A673 (cell line): ENCODE data around the gene UBE2Q1. TPM values are rescaled to one million over a fixed set of nuclear protein-coding genes. Genes with fewer than 3 reads are reported as not detected.

Experiments
- BruUV-seq: library from RNA; stranded (reverse); fragments of 400-500 nt; replicated peaks from 2 replicates; lab custom pipeline; 2021; lab: Mats Ljungman, UMichigan
- CTCF ChIA-PET: fragments of 300-600 bp; sonication (Branson Sonifier 250); formaldehyde crosslinking; loops from one replicate; lab custom pipeline; 2022; ENCODE audit warnings: antibody characterized with exemption; lab: Charles Lee
- POLR2A ChIA-PET: fragments of 300-600 bp; sonication (Branson Sonifier 250); formaldehyde crosslinking; loops from one replicate; lab custom pipeline; 2022; ENCODE audit warnings: antibody characterized with exemption; ENCODE audit not compliant: low non-redundant PET; lab: Charles Lee
- DNase-seq: peaks from one replicate; pipeline ENCODE4 v3.0.0-alpha.2; 2015; ENCODE audit warnings: low spot score
- H3K27ac ChIP-seq: fragments of 200-600 bp; sonication (generic); 2 replicates; pipeline ENCODE4 v1.5.1; 2016; ENCODE audit warnings: mixed run types, low read depth, mild to moderate bottlenecking, mixed read lengths, antibody characterized with exemption, low read length; ENCODE audit not compliant: poor library complexity, severe bottlenecking
- H3K27me3 ChIP-seq: fragments of 200-600 bp; sonication (generic); replicated peaks from 2 replicates; pipeline ENCODE4 v1.6.1; 2017; ENCODE audit warnings: mixed run types, low read depth, mild to moderate bottlenecking, mixed read lengths, antibody characterized with exemption, low read length; ENCODE audit not compliant: insufficient read depth, poor library complexity
- H3K36me3 ChIP-seq: fragments of 200-600 bp; sonication (generic); 2 replicates; pipeline ENCODE4 v1.6.1; 2016; ENCODE audit warnings: mixed run types, mild to moderate bottlenecking, mixed read lengths, antibody characterized with exemption, low read length; ENCODE audit not compliant: insufficient read depth, poor library complexity, severe bottlenecking
- H3K4me1 ChIP-seq: fragments of 200-600 bp; sonication (generic); 2 replicates; pipeline ENCODE4 v1.6.1; 2017; ENCODE audit warnings: mixed run types, mild to moderate bottlenecking, mixed read lengths, antibody characterized with exemption, low read length; ENCODE audit not compliant: insufficient read depth, poor library complexity, severe bottlenecking
- H3K4me3 ChIP-seq: fragments of 200-600 bp; sonication (generic); 2 replicates; pipeline ENCODE4 v1.5.1; 2016; ENCODE audit warnings: low read depth, mixed run types, mild to moderate bottlenecking, mixed read lengths, low read length; ENCODE audit not compliant: poor library complexity, severe bottlenecking
- H3K9me3 ChIP-seq: fragments of 200-600 bp; sonication (generic); 2 replicates; pipeline ENCODE4 v1.6.1; 2016; ENCODE audit warnings: mixed run types, low read depth, mild to moderate bottlenecking, mixed read lengths, antibody characterized with exemption, low read length; ENCODE audit not compliant: poor library complexity, severe bottlenecking
- EZH2 ChIP-seq: fragments of 200-600 bp; sonication (generic); IDR thresholded peaks from 2 replicates; pipeline ENCODE4 v1.6.1; 2017; ENCODE audit warnings: borderline replicate concordance, low read depth, mild to moderate bottlenecking, mixed read lengths, antibody characterized with exemption, low read length; ENCODE audit not compliant: poor library complexity, severe bottlenecking
- intact Hi-C: fragments of 100-400 bp; cut with micrococcal nuclease; formaldehyde crosslinking; loops from one replicate; pipeline ENCODE4 v1.10.0; 2022; ENCODE audit not compliant: unreplicated experiment
- total RNA-seq: library from RNA; stranded (reverse); gene quantifications from 2 replicates; pipeline ENCODE4 v1.2.3, GENCODE V29; 2021
- TF ChIP-seq, protein P1 (sequence below): fragments of 300-800, 200-600 bp; sonication (generic); conservative IDR thresholded peaks from 2 replicates; pipeline ENCODE4 v1.5.1; 2017; ENCODE audit warnings: low read depth, mild to moderate bottlenecking, antibody characterized with exemption, low read length, moderate library complexity, mixed read lengths

Gene UBE2Q1
- total RNA-seq, 1 experiment from 2014 or later, result 84.5 TPM

GRCh38 chr1:154594811-154595210 lies 36.3 kb upstream of the UBE2Q1 start:
- TF ChIP-seq EZH2, result no peak
- TF ChIP-seq, protein P1, sequence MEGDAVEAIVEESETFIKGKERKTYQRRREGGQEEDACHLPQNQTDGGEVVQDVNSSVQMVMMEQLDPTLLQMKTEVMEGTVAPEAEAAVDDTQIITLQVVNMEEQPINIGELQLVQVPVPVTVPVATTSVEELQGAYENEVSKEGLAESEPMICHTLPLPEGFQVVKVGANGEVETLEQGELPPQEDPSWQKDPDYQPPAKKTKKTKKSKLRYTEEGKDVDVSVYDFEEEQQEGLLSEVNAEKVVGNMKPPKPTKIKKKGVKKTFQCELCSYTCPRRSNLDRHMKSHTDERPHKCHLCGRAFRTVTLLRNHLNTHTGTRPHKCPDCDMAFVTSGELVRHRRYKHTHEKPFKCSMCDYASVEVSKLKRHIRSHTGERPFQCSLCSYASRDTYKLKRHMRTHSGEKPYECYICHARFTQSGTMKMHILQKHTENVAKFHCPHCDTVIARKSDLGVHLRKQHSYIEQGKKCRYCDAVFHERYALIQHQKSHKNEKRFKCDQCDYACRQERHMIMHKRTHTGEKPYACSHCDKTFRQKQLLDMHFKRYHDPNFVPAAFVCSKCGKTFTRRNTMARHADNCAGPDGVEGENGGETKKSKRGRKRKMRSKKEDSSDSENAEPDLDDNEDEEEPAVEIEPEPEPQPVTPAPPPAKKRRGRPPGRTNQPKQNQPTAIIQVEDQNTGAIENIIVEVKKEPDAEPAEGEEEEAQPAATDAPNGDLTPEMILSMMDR, result no peak
- intact Hi-C loops, result no loop called here
- CTCF ChIA-PET, result no interaction called here
- no TSS peak for BruUV-seq
- Histone ChIP-seq H3K9me3 (no peaks in the 10 kb centered on the region), H3K27me3 (no peaks in the 10 kb centered on the region), H3K36me3 (peaks cover 87% of the 10 kb centered on the region), H3K4me3 (no peak overlapping the region), H3K27ac (no peak overlapping the region), H3K4me1 (no peaks in the 10 kb centered on the region)
- DNase-seq, result no peak
- POLR2A ChIA-PET, result no interaction called here

GRCh38 chr1:154593390-154593789 lies 34.9 kb upstream of the UBE2Q1 start:
- ChIA-PET POLR2A (no interaction called here), CTCF (no interaction called here)
- peaks cover 96% of the 10 kb centered on the region for H3K36me3 ChIP-seq
- H3K4me3 ChIP-seq, result no peak overlapping the region
- no peaks in the 10 kb centered on the region for H3K27me3 ChIP-seq
- no peaks in the 10 kb centered on the region for H3K4me1 ChIP-seq
- TF ChIP-seq EZH2, result no peak
- TF ChIP-seq, protein P1, result no peak
- BruUV-seq, result no TSS peak
- no peak overlapping the region for H3K27ac ChIP-seq
- no peak for DNase-seq
- H3K9me3 ChIP-seq, result no peaks in the 10 kb centered on the region
- intact Hi-C loops, result no loop called here

DNA sequence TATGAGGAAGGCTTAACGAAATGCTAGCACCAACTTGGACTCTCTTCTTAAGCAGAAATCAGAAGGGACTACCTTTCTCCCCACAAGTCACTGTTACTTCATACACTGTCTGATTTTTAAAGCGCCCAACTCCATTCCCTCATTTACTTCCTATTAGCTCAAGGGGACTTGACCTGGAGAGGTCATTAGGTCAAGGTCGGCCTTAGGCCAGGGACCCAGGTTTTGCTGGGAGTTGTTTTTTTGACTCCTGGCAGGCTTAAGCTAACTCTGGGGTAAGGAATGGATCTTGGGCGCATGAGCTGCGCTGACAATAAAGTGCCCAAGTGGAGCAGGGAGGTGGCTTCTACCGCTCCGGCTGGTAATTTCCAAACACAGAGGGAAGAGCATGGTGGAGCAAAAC lies 32.7 kb upstream of the UBE2Q1 start:
- CTCF ChIA-PET, result no interaction called here
- no peaks in the 10 kb centered on the region for H3K4me1 ChIP-seq
- H3K27me3 ChIP-seq, result no peaks in the 10 kb centered on the region
- H3K27ac ChIP-seq, result no peak overlapping the region
- no peaks in the 10 kb centered on the region for H3K9me3 ChIP-seq
- POLR2A ChIA-PET, result no interaction called here
- no peak overlapping the region for H3K4me3 ChIP-seq
- intact Hi-C loops, result no loop called here
- BruUV-seq, result no TSS peak
- no peak for DNase-seq
- H3K36me3 ChIP-seq, result peaks cover 96% of the 10 kb centered on the region
- TF ChIP-seq EZH2, result no peak
- TF ChIP-seq, protein P1, result no peak
